Peyer's patch (tissue), 4 donors: ENCODE data around the gene DTWD2. TPM values are rescaled to one million over a fixed set of nuclear protein-coding genes. Genes with fewer than 3 reads are reported as not detected.
"Not testable (repeated sequence)": the region's sequence is repeated elsewhere in the genome, so short reads cannot be mapped to it uniquely, and the experiment has no call there.

ENCODE experiments used
- DNase-seq, 3 donors: peaks; one replicate each; pipeline ENCODE4 v3.0.0-alpha.2; 2017 to 2019
- H3K27ac ChIP-seq, 4 donors: fragments of 200-600 bp; sonication (generic); one replicate each; pipeline ENCODE4 v1.5.1; 2016 to 2019
- H3K27me3 ChIP-seq, 2 donors: fragments of 200-600 bp; sonication (generic); one replicate each; pipeline ENCODE4 v1.5.1; 2019
- H3K36me3 ChIP-seq, 3 donors: fragments of 200-600 bp; sonication (generic); one replicate each; pipeline ENCODE4 v1.5.1; 2016 to 2019
- H3K4me1 ChIP-seq, 4 donors: fragments of 200-600 bp; sonication (generic); one replicate each; pipeline ENCODE4 v1.5.1; 2016 to 2019
- H3K4me3 ChIP-seq, 4 donors: fragments of 200-600 bp; sonication (generic); 1 replicate in 3 of 4; 2 replicates in 1 of 4; pipeline ENCODE4 v1.5.1; 2016 to 2019; ENCODE audit warnings: mild to moderate bottlenecking in 1 of 4
- H3K9me3 ChIP-seq, 4 donors: fragments of 200-600 bp; sonication (generic); one replicate each; pipeline ENCODE4 v1.5.1; 2016 to 2019; ENCODE audit warnings: mild to moderate bottlenecking in 1 of 4
- POLR2A ChIP-seq, 2 donors: fragments of 450-650 bp; IDR thresholded peaks; one replicate each; pipeline ENCODE4 v1.5.1; 2017; ENCODE audit warnings: antibody characterized with exemption in 2 of 2, mild to moderate bottlenecking in 2 of 2, moderate library complexity in 2 of 2
- total RNA-seq, 4 donors: library from RNA; depleted of rRNA; stranded (reverse); fragments of >200 nt; gene quantifications; one replicate each; pipeline ENCODE4 v1.1.0, GENCODE V29; 2016
- TF ChIP-seq, protein P1 (sequence below), 6 experiments: fragments of 450-650 bp in 4 of 6; fragments of 200-600 bp in 2 of 6; sonication (generic) in 1 of 6; IDR thresholded peaks; one replicate each; pipeline ENCODE4 v1.5.1; 2017 to 2019; ENCODE audit warnings: antibody characterized with exemption in 6 of 6, mild to moderate bottlenecking in 3 of 6, moderate library complexity in 1 of 6

The DTWD2 gene
- total RNA-seq, 4 donors from 2014 or later, result 9.9 to 15.6 (median 11.3) TPM

DNA sequence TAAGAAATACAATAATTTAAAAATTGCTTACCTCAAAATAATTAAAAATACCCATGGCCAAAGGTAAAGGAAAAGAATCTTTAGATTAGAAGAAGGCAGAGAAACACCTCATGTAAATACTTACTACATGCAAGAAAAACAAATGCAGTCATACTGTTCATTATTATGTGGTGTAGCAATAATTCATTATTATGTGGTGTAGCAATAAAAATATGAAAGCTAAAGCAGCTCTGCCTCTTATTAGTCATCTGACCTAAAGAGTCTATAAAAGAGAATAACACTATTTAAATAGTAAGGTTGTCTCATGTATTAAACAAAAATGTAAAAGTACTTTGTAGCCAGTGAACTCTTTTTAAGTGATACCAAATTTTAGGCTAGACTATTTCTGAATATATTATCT is 6.6 kb downstream of the DTWD2 start:
- Histone ChIP-seq H3K27me3 (no peaks in the 10 kb centered on the region), H3K27ac (no peak overlapping the region), H3K4me3 (no peak overlapping the region), H3K9me3 (no peaks in the 10 kb centered on the region), H3K4me1 (no peaks in the 10 kb centered on the region), H3K36me3 (no peaks in the 10 kb centered on the region)
- TF ChIP-seq, protein P1, sequence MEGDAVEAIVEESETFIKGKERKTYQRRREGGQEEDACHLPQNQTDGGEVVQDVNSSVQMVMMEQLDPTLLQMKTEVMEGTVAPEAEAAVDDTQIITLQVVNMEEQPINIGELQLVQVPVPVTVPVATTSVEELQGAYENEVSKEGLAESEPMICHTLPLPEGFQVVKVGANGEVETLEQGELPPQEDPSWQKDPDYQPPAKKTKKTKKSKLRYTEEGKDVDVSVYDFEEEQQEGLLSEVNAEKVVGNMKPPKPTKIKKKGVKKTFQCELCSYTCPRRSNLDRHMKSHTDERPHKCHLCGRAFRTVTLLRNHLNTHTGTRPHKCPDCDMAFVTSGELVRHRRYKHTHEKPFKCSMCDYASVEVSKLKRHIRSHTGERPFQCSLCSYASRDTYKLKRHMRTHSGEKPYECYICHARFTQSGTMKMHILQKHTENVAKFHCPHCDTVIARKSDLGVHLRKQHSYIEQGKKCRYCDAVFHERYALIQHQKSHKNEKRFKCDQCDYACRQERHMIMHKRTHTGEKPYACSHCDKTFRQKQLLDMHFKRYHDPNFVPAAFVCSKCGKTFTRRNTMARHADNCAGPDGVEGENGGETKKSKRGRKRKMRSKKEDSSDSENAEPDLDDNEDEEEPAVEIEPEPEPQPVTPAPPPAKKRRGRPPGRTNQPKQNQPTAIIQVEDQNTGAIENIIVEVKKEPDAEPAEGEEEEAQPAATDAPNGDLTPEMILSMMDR (IDR thresholded peaks at IDR 0.05), result no peak
- DNase-seq, result no peak

DNA sequence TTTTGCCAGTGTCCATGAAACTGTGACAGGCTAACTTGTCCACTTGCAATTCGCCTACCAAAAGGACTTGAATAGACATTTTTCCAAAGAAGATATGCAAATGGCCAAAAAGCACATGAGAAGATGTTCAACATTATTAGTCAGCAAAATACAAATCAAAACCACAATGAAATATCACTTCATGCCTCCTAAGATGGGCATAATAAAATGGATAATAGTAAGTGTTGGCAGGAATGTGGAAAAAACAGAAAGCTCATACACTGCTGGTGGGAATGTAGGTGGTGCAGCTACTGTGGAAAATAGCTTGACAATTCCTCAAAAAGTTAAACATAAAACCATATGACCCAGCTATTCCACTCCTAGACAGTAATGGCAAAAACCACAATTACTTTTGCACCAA is 7.9 kb downstream of the DTWD2 start:
- no peak overlapping the region for H3K4me3 ChIP-seq
- DNase-seq, result no peak
- H3K4me1 ChIP-seq, result no peaks in the 10 kb centered on the region
- no peaks in the 10 kb centered on the region for H3K36me3 ChIP-seq
- TF ChIP-seq, protein P1 (IDR thresholded peaks at IDR 0.05), result no peak
- TF ChIP-seq POLR2A (IDR thresholded peaks at IDR 0.05), result no peak
- no peaks in the 10 kb centered on the region for H3K27me3 ChIP-seq
- H3K9me3 ChIP-seq, result no peaks in the 10 kb centered on the region
- no peak overlapping the region for H3K27ac ChIP-seq

DNA sequence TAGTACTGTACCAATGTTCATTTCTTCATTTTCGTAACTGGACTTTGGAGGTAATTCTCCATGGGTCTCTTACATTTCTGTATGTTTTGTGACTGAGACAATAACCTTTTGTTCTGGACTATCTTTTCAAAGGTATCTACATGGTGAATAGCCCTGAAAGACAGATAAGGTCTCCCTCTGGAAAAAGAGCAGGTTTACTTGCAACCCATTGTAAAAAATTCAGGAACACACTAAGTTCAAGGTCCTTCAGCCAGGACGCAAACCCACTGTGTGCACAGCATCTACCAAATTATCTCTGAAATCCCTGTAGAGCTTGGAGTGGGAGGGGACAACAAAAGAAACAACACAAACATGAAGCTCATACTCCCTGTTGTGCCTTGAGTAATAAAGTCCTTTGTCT is 8.3 kb downstream of the DTWD2 start:
- no peaks in the 10 kb centered on the region for H3K27me3 ChIP-seq
- H3K4me1 ChIP-seq, result no peaks in the 10 kb centered on the region
- no peaks in the 10 kb centered on the region for H3K36me3 ChIP-seq
- no peak overlapping the region for H3K27ac ChIP-seq
- no peak for DNase-seq
- no peak for TF ChIP-seq POLR2A (IDR thresholded peaks at IDR 0.05)
- TF ChIP-seq, protein P1 (IDR thresholded peaks at IDR 0.05), result no peak
- H3K9me3 ChIP-seq, result no peaks in the 10 kb centered on the region
- H3K4me3 ChIP-seq, result no peak overlapping the region

DNA sequence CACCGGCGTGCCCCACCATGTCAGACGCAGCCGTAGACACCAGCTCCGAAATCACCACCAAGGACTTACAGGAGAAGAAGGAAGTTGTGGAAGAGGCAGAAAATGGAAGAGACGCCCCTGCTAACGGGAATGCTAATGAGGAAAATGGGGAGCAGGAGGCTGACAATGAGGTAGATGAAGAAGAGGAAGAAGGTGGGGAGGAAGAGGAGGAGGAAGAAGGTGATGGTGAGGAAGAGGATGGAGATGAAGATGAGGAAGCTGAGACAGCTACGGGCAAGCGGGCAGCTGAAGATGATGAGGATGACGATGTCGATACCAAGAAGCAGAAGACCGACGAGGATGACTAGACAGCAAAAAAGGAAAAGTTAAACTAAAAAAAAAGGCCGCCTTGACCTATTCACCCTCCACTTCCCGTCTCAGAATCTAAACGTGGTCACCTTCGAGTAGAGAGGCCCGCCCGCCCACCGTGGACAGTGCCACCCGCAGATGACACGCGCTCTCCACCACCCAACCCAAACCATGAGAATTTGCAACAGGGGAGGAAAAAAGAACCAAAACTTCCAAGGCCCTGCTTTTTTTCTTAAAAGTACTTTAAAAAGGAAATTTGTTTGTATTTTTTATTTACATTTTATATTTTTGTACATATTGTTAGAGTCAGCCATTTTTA is 14.4 kb downstream of the DTWD2 start:
- H3K27me3 ChIP-seq, H3K27ac ChIP-seq, H3K36me3 ChIP-seq, DNase-seq, H3K9me3 ChIP-seq, H3K4me1 ChIP-seq, H3K4me3 ChIP-seq: not testable (repeated sequence)

DNA sequence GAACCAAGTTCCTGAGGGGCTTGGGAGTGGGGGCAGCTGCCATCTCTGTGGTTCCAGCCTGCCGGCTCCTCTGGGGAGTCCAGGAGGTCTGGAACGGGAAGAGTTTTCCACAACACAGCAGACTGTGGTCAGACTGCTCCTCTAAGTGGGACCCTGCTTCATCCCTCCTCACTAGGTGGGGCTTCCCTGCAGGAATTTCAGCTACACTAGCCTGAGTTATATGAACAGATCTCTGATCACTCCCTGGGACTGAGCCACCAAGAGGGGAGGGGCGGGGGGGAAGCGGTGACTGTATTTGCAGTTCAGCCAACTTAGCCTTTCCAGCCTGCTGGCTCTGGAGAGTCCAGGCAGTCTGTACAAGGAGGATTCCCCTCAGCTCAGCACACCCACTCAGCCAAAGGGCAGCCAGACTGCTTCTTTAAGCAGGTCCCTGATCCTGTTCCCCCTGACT is 19.4 kb downstream of the DTWD2 start:
- DNase-seq, result no peak
- no peak overlapping the region for H3K27ac ChIP-seq
- no peaks in the 10 kb centered on the region for H3K9me3 ChIP-seq
- TF ChIP-seq POLR2A (IDR thresholded peaks at IDR 0.05), result no peak
- TF ChIP-seq, protein P1 (IDR thresholded peaks at IDR 0.05), result no peak
- H3K36me3 ChIP-seq, result no peaks in the 10 kb centered on the region
- H3K27me3 ChIP-seq, result no peaks in the 10 kb centered on the region
- H3K4me1 ChIP-seq, result no peaks in the 10 kb centered on the region
- no peak overlapping the region for H3K4me3 ChIP-seq

DNA sequence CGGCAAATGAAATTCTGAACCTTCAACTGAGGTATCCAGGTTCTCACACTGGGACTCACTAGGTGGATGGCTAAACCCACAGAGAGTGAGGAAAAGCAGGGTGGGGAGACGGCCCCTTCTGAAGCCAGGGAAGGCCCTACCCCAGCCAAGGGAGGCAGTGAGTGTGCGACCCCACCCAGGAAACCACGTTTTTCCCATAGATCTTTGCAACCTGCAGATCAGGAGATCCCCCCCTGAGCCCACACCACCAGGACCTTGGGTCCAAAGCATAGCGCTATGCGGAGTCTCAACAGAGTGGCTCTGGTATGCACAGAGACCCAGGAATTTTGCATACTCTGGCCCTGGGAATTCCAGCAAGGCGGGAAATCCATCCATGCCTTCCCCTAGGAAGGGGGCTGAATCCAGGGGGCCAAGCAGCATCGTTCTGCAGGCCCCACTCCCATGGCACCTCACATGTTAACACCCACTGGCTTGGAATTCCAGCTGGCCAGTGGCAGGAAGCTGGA is 19.9 kb downstream of the DTWD2 start:
- H3K27ac ChIP-seq, result no peak overlapping the region
- DNase-seq, result no peak
- no peaks in the 10 kb centered on the region for H3K4me1 ChIP-seq
- H3K9me3 ChIP-seq, result no peaks in the 10 kb centered on the region
- no peaks in the 10 kb centered on the region for H3K27me3 ChIP-seq
- no peak overlapping the region for H3K4me3 ChIP-seq
- H3K36me3 ChIP-seq, result no peaks in the 10 kb centered on the region
- no peak for TF ChIP-seq POLR2A (IDR thresholded peaks at IDR 0.05)
- TF ChIP-seq, protein P1 (IDR thresholded peaks at IDR 0.05), result no peak
